T-helper 2 cell treated with Interferon-gamma antibody and Interleukin-4, amounts not matched to agents 5 μg/mL and 100 μg/mL, for 36 hours (primary cell): ENCODE data around the gene YWHAG.
A peak's percentile ranks its signal among the peaks of the same experiment; 100 is the strongest.

Experiments used
- DNase-seq: peaks from one replicate; pipeline ENCODE4 v3.0.0; 2021; ENCODE audit warnings: low spot score
- H3K27ac Mint-ChIP-seq: one replicate; pipeline ENCODE4 v1.8.0; 2021; ENCODE audit warnings: mild to moderate bottlenecking, mixed read lengths
- H3K27me3 Mint-ChIP-seq: one replicate; pipeline ENCODE4 v1.8.0; 2021; ENCODE audit warnings: low read depth, mixed read lengths
- H3K36me3 Mint-ChIP-seq: one replicate; pipeline ENCODE4 v1.8.0; 2021; ENCODE audit warnings: low read depth, mixed read lengths
- H3K4me1 Mint-ChIP-seq: one replicate; pipeline ENCODE4 v1.8.0; 2021; ENCODE audit warnings: low read depth, mixed read lengths
- H3K4me3 Mint-ChIP-seq: one replicate; pipeline ENCODE4 v1.8.0; 2022; ENCODE audit warnings: mild to moderate bottlenecking, moderate library complexity, mixed read lengths
- H3K9me3 Mint-ChIP-seq: one replicate; pipeline ENCODE4 v1.8.0; 2021; ENCODE audit warnings: mixed read lengths

YWHAG gene

GRCh38 chr7:76333511-76334101 is 25.2 kb downstream of the YWHAG start:
- Mint-ChIP-seq H3K27ac (no peak overlapping the region), H3K4me3 (no peak overlapping the region), H3K36me3 (peaks cover 36% of the 10 kb centered on the region), H3K9me3 (no peaks in the 10 kb centered on the region), H3K4me1 (peaks cover 15% of the 10 kb centered on the region), H3K27me3 (no peaks in the 10 kb centered on the region)
- DNase-seq = no peak

DNA sequence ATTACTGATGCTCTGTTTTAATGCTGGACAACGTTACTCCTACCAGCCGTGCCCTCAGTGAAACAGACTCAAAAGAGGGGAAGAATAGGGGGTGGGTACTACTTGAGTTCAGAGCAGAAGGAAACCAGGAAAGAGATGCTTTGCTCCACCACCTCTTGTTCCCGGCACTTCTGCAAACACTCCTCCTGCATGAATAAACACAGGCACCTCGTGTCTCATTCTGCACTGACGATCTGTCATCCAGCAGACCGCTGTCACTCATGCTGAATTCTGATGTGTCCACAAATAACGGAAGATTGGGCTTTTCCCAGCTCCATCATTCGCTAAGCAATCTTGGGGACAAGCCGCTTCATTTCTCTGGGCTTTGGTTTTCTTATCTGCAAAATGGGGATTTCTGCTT is 26.7 kb downstream of the YWHAG start:
- no peak overlapping the region for H3K4me3 Mint-ChIP-seq
- peaks cover 25% of the 10 kb centered on the region for H3K4me1 Mint-ChIP-seq
- no peak overlapping the region for H3K27ac Mint-ChIP-seq
- no peaks in the 10 kb centered on the region for H3K27me3 Mint-ChIP-seq
- no peaks in the 10 kb centered on the region for H3K9me3 Mint-ChIP-seq
- DNase-seq = no peak
- H3K36me3 Mint-ChIP-seq = peaks cover 39% of the 10 kb centered on the region

- no peak for DNase-seq
- Mint-ChIP-seq H3K27ac (no peak overlapping the region), H3K9me3 (no peaks in the 10 kb centered on the region), H3K4me1 (peaks cover 25% of the 10 kb centered on the region), H3K4me3 (no peak overlapping the region), H3K36me3 (peaks cover 40% of the 10 kb centered on the region), H3K27me3 (no peaks in the 10 kb centered on the region)
Measured at GRCh38 chr7:76330673-76331072, 28.1 kb downstream of the YWHAG start.

DNA sequence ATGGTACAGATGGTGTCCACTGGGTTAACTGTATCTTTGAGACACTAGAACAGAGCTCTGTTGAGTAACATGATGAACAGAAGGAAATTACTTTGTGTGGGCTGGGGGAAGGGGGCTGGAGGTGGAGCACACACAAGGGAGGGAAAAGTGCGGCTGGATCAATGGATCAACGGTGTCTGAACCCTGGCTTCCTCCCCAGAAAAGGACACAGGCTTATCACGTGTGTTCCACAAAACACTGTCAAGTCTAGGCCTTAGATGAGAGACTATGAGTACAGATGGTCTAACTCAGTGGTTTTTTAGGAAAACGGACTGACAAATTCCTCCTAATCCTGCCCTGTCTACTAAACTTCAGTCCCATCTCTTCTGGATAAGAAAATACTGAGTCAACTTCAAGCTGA is 28.5 kb downstream of the YWHAG start:
- no peaks in the 10 kb centered on the region for H3K9me3 Mint-ChIP-seq
- DNase-seq = no peak
- H3K36me3 Mint-ChIP-seq = peaks cover 40% of the 10 kb centered on the region
- H3K4me3 Mint-ChIP-seq = no peak overlapping the region
- no peak overlapping the region for H3K27ac Mint-ChIP-seq
- no peaks in the 10 kb centered on the region for H3K27me3 Mint-ChIP-seq
- H3K4me1 Mint-ChIP-seq = peaks cover 25% of the 10 kb centered on the region

DNA sequence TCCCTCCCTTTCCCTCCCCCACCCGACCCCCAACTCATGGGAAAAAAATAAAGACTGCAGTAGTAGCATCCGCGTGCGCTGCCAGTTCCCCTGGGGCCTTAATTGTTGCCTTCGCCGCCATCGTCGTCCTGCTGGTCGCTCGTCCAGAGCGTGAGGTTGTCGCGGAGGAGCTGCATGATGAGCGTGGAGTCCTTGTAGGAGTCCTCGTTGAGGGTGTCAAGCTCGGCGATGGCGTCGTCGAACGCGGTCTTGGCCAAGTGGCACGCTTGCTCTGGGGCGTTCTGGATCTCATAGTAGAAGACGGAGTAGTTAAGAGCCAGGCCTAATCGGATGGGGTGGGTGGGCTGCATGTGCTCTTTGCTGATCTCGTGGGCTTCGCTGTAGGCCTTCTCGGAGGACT is 29.3 kb downstream of the YWHAG start:
- peaks cover 43% of the 10 kb centered on the region for H3K36me3 Mint-ChIP-seq
- H3K27ac Mint-ChIP-seq = no peak overlapping the region
- H3K4me1 Mint-ChIP-seq = peaks cover 25% of the 10 kb centered on the region
- no peak for DNase-seq
- H3K27me3 Mint-ChIP-seq = no peaks in the 10 kb centered on the region
- no peaks in the 10 kb centered on the region for H3K9me3 Mint-ChIP-seq
- no peak overlapping the region for H3K4me3 Mint-ChIP-seq

- no peak for DNase-seq
- Mint-ChIP-seq H3K27me3 (no peaks in the 10 kb centered on the region), H3K9me3 (no peaks in the 10 kb centered on the region), H3K4me1 (peaks cover 25% of the 10 kb centered on the region), H3K27ac (no peak overlapping the region), H3K36me3 (peaks cover 48% of the 10 kb centered on the region), H3K4me3 (no peak overlapping the region)
Measured at GRCh38 chr7:76328389-76328788, 30.4 kb downstream of the YWHAG start.

DNA sequence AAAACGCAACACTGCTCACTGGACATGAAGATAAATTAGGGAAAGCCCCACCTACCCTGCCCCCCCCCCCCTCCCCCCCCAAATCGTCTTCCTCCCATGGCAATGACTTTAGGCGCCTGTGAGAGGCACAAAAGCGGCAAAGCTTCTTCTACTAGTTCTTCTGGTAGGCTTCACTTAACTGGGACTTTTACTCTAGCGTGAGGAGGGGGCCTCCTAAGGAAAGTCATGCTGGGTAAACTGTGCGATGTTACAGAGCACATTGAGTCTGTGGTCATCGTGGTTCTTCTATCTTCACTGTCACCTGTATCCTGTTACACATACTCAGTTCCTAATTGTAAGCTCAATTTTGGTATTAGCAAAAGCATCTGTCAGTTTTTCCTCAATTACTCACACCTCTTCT is 31.2 kb downstream of the YWHAG start:
- no peak for DNase-seq
- Mint-ChIP-seq H3K4me1 (peaks cover 25% of the 10 kb centered on the region), H3K27me3 (no peaks in the 10 kb centered on the region), H3K4me3 (no peak overlapping the region), H3K27ac (no peak overlapping the region), H3K9me3 (no peaks in the 10 kb centered on the region), H3K36me3 (peaks cover 48% of the 10 kb centered on the region)

DNA sequence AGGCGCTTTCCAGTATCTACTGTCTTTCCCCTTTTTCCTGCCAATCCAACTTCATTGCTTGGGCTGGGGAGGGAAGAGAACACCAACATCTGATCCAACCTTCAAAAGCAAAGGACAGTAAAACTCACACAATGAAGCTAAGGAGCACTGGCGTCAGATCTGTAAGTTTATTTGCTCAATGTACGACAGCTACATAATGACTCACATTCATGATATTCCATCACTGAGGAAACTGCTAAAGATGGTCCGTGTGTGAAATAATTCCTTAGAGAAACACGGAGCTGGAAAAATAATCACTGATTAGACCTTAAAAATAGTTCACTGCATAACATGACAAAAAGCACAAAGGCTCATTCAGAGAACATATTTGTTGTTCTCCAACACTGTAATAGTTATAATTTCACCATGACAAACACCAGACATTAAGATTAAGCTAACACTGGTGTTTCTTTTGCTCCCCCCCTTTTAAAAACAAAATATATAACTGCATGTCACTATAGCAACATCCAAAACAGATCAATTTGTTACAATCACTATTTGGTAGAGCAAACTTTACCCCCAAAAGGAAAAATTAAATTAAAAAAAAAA is 32.1 kb downstream of the YWHAG start:
- no peak overlapping the region for H3K4me3 Mint-ChIP-seq
- peaks cover 20% of the 10 kb centered on the region for H3K4me1 Mint-ChIP-seq
- no peaks in the 10 kb centered on the region for H3K9me3 Mint-ChIP-seq
- no peaks in the 10 kb centered on the region for H3K27me3 Mint-ChIP-seq
- peaks cover 42% of the 10 kb centered on the region for H3K36me3 Mint-ChIP-seq
- no peak for DNase-seq
- H3K27ac Mint-ChIP-seq = no peak overlapping the region

DNA sequence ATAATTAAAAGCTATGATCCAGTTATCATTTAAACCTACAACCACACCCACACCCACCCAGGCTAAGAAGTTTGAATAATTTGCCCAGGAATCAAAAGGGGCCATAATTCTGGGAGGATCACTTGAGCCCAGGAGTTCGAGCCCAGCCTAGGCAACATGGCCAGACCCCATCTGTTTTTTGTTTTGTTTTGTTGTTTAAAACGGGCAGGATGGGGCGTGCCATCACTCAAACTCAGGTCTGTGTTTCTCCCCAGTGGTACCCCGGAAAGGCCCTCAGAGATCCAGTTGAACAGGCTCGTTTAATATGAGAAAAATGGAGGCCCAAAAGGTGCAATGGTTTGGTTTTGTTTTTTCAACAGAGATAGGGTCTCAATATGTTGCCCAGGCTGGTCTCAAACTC is 33.0 kb downstream of the YWHAG start:
- no peak overlapping the region for H3K27ac Mint-ChIP-seq
- no peak overlapping the region for H3K4me3 Mint-ChIP-seq
- DNase-seq = no peak
- H3K36me3 Mint-ChIP-seq = peaks cover 42% of the 10 kb centered on the region
- H3K27me3 Mint-ChIP-seq = no peaks in the 10 kb centered on the region
- H3K9me3 Mint-ChIP-seq = no peaks in the 10 kb centered on the region
- peaks cover 20% of the 10 kb centered on the region for H3K4me1 Mint-ChIP-seq

GRCh38 chr7:76325092-76325491 is 33.7 kb downstream of the YWHAG start:
- H3K9me3 Mint-ChIP-seq = no peaks in the 10 kb centered on the region
- H3K4me1 Mint-ChIP-seq = peaks cover 16% of the 10 kb centered on the region
- no peak overlapping the region for H3K27ac Mint-ChIP-seq

GRCh38 chr7:76318488-76319353 is 40.1 kb downstream of the YWHAG start:
- peak; percentile 79 for DNase-seq
- peak overlapping the region; percentile 99 for H3K27ac Mint-ChIP-seq
- peak overlapping the region; percentile 85 for H3K4me3 Mint-ChIP-seq
- H3K9me3 Mint-ChIP-seq = no peaks in the 10 kb centered on the region
- H3K36me3 Mint-ChIP-seq = peaks cover 8% of the 10 kb centered on the region
- no peaks in the 10 kb centered on the region for H3K27me3 Mint-ChIP-seq
- peaks cover 26% of the 10 kb centered on the region for H3K4me1 Mint-ChIP-seq

More at GRCh38 chr7:76325092-76325491, 33.7 kb downstream of the YWHAG start:
- H3K4me3 Mint-ChIP-seq = no peak overlapping the region
- H3K36me3 Mint-ChIP-seq = peaks cover 41% of the 10 kb centered on the region
- no peak for DNase-seq
- H3K27me3 Mint-ChIP-seq = no peaks in the 10 kb centered on the region

- Mint-ChIP-seq H3K27me3 (no peaks in the 10 kb centered on the region), H3K4me3 (peak overlapping the region; percentile 85), H3K27ac (peak overlapping the region; percentile 99)
Measured at GRCh38 chr7:76317782-76318487, 40.9 kb downstream of the YWHAG start.

GRCh38 chr7:76316984-76317781 is 41.6 kb downstream of the YWHAG start:
- peak overlapping the region; percentile 85 for H3K4me3 Mint-ChIP-seq
- H3K27me3 Mint-ChIP-seq = no peaks in the 10 kb centered on the region
- H3K36me3 Mint-ChIP-seq = peaks cover 6% of the 10 kb centered on the region
- H3K27ac Mint-ChIP-seq = peak overlapping the region; percentile 99
- no peaks in the 10 kb centered on the region for H3K9me3 Mint-ChIP-seq
- H3K4me1 Mint-ChIP-seq = peaks cover 29% of the 10 kb centered on the region
- DNase-seq = no peak

More at GRCh38 chr7:76317782-76318487, 40.9 kb downstream of the YWHAG start:
- H3K4me1 Mint-ChIP-seq = peaks cover 29% of the 10 kb centered on the region
- DNase-seq = peak; percentile 97
- H3K9me3 Mint-ChIP-seq = no peaks in the 10 kb centered on the region
- peaks cover 6% of the 10 kb centered on the region for H3K36me3 Mint-ChIP-seq
